CD14-positive monocyte (primary cell): ENCODE results near the gene DAZAP1. TPM values are rescaled to one million over a fixed set of nuclear protein-coding genes. Genes with fewer than 3 reads are reported as not detected.

Experiments used
- DNase-seq, 3 donors: peaks; one replicate each; pipeline ENCODE4 v3.0.0-alpha.2; 2011 to 2022
- H2AFZ ChIP-seq: 2 replicates; pipeline ENCODE4 v1.6.0; 2012; ENCODE audit warnings: mild to moderate bottlenecking, low read depth, low read length, inconsistent platforms; ENCODE audit not compliant: insufficient read depth, poor library complexity, severe bottlenecking
- H3K27ac ChIP-seq, 2 donors: 1 replicate in 1 of 2; 2 replicates in 1 of 2; pipeline ENCODE4 v1.5.1; 2012 to 2013; ENCODE audit warnings: low read length in 2 of 2, control low read depth in 1 of 2, inconsistent platforms in 1 of 2, low read depth in 1 of 2, mild to moderate bottlenecking in 1 of 2
- H3K27me3 ChIP-seq, 2 donors: one replicate each; pipeline versions ENCODE4 v1.6.0 to v1.6.1; 2011 to 2013; ENCODE audit warnings: low read length in 2 of 2; ENCODE audit not compliant: control insufficient read depth in 2 of 2, insufficient read depth in 2 of 2
- H3K36me3 ChIP-seq, 2 donors: replicated peaks in 1 of 2; 1 replicate in 1 of 2; 2 replicates in 1 of 2; pipeline versions ENCODE4 v1.5.1 to v1.6.1; 2012 to 2013; ENCODE audit warnings: low read length in 2 of 2, control low read depth in 1 of 2, inconsistent platforms in 1 of 2, mild to moderate bottlenecking in 1 of 2; ENCODE audit not compliant: insufficient read depth in 2 of 2, control insufficient read depth in 1 of 2
- H3K4me1 ChIP-seq, 2 donors: 1 replicate in 1 of 2; 2 replicates in 1 of 2; pipeline versions ENCODE4 v1.5.1 to v1.6.1; 2012 to 2013; ENCODE audit warnings: low read length in 2 of 2, control low read depth in 1 of 2, inconsistent platforms in 1 of 2, mild to moderate bottlenecking in 1 of 2, moderate library complexity in 1 of 2; ENCODE audit not compliant: insufficient read depth in 2 of 2, control insufficient read depth in 1 of 2
- H3K4me2 ChIP-seq: replicated peaks from 2 replicates; pipeline ENCODE3; 2012; ENCODE audit warnings: low read length, moderate library complexity, mild to moderate bottlenecking; ENCODE audit not compliant: poor library complexity, severe bottlenecking; ENCODE audit errors: extremely low read depth
- H3K4me3 ChIP-seq, 3 experiments: fragments of 200-600 bp in 1 of 3; sonication (generic) in 1 of 3; replicated peaks in 1 of 3; 1 replicate in 2 of 3; 2 replicates in 1 of 3; pipeline ENCODE4 v1.5.1; 2011 to 2013; ENCODE audit warnings: low read length in 3 of 3, mild to moderate bottlenecking in 3 of 3, control low read depth in 2 of 3, low read depth in 2 of 3, inconsistent platforms in 1 of 3, moderate library complexity in 1 of 3
- H3K79me2 ChIP-seq: 2 replicates; pipeline ENCODE4 v1.6.0; 2012; ENCODE audit warnings: mild to moderate bottlenecking, control low read depth, inconsistent platforms, low read length, moderate library complexity; ENCODE audit not compliant: insufficient read depth
- H3K9ac ChIP-seq: 2 replicates; pipeline ENCODE4 v1.6.0; 2017; ENCODE audit warnings: low read length, mild to moderate bottlenecking; ENCODE audit not compliant: insufficient read depth, poor library complexity, severe bottlenecking
- H3K9me3 ChIP-seq, 2 donors: replicated peaks in 1 of 2; 1 replicate in 1 of 2; 2 replicates in 1 of 2; pipeline versions ENCODE4 v1.5.1 to v1.6.1; 2012 to 2013; ENCODE audit warnings: low read length in 2 of 2, control low read depth in 1 of 2; ENCODE audit not compliant: control insufficient read depth in 1 of 2, insufficient read depth in 1 of 2
- H4K20me1 ChIP-seq: 2 replicates; pipeline ENCODE4 v1.6.0; 2012; ENCODE audit warnings: mild to moderate bottlenecking, low read length, control low read depth, moderate library complexity; ENCODE audit not compliant: insufficient read depth
- H3K27ac Mint-ChIP-seq, 7 donors: one replicate each; pipeline ENCODE4 v1.8.0; 2020; ENCODE audit warnings: mild to moderate bottlenecking in 7 of 7, mixed read lengths in 7 of 7, moderate library complexity in 6 of 7, inconsistent platforms in 2 of 7
- H3K27me3 Mint-ChIP-seq, 3 donors: one replicate each; pipeline ENCODE4 v1.8.0; 2021 to 2022; ENCODE audit warnings: low read depth in 3 of 3, mild to moderate bottlenecking in 3 of 3, mixed read lengths in 3 of 3, moderate library complexity in 3 of 3, inconsistent platforms in 1 of 3
- H3K36me3 Mint-ChIP-seq, 2 donors: one replicate each; pipeline ENCODE4 v1.8.0; 2020; ENCODE audit warnings: mixed read lengths in 2 of 2, inconsistent platforms in 1 of 2, mild to moderate bottlenecking in 1 of 2
- H3K4me1 Mint-ChIP-seq: one replicate; pipeline ENCODE4 v1.8.0; 2020; ENCODE audit warnings: mild to moderate bottlenecking, mixed read lengths
- H3K4me3 Mint-ChIP-seq, 2 donors: one replicate each; pipeline ENCODE4 v1.8.0; 2020; ENCODE audit warnings: mild to moderate bottlenecking in 2 of 2, mixed read lengths in 2 of 2, moderate library complexity in 1 of 2
- H3K9me3 Mint-ChIP-seq, 7 donors: one replicate each; pipeline ENCODE4 v1.8.0; 2020 to 2022; ENCODE audit warnings: mixed read lengths in 7 of 7, mild to moderate bottlenecking in 6 of 7, moderate library complexity in 6 of 7, inconsistent platforms in 2 of 7
- WGBS: methylation state at CpG from one replicate; pipeline ENCODE4 v1.1.5; 2013; ENCODE audit warnings: missing lambda C conversion rate; ENCODE audit not compliant: insufficient coverage; 5-methylcytosine and 5-hydroxymethylcytosine counted together
- intact Hi-C, 2 donors: fragments of 100-400 bp; cut with micrococcal nuclease; formaldehyde crosslinking; loops; one replicate each; pipeline versions ENCODE4 v1.15.0 to v1.15.1; 2023
- polyA plus RNA-seq, 3 donors: library from polyadenylated mRNA; depleted of rRNA in 1 of 3; unstranded in 2 of 3; stranded (reverse) in 1 of 3; fragments of 300-500 nt in 2 of 3; fragments of >200 nt in 1 of 3; fragmentation: Illumina TruSeq in 2 of 3; gene quantifications; 1 replicate in 2 of 3; 2 replicates in 1 of 3; pipeline ENCODE4 v1.2.3, GENCODE V29; 2012 to 2021
- TF ChIP-seq, protein P1 (sequence below): fragments of 200-600 bp; IDR thresholded peaks from one replicate; pipeline ENCODE4 v1.8.0; 2022; ENCODE audit warnings: antibody characterized with exemption, mild to moderate bottlenecking

DAZAP1 gene
- polyA plus RNA-seq, 3 donors, result 3.3 to 57.1 (median 4.2) TPM

GRCh38 chr19:1360818-1361461, 46.4 kb upstream of the DAZAP1 start:
- intact Hi-C loops, result no loop called here
- Mint-ChIP-seq H3K4me3 (no peak overlapping the region), H3K36me3 (peaks cover 60 to 71% of the 10 kb centered on the region in 2 donors), H3K27ac (peak overlapping the region in 1 of 7 donors; percentile 64), H3K9me3 (peaks cover 0 to 3% (median 0%) of the 10 kb centered on the region in 7 donors), H3K27me3 (peaks cover under 1 to 7% (median 5%) of the 10 kb centered on the region in 3 donors), H3K4me1 (peaks cover 25% of the 10 kb centered on the region)
- 69% methylated on average over 17 of the region's 31 CpGs for WGBS
- no peaks in the 10 kb centered on the region for H4K20me1 ChIP-seq
- no peak overlapping the region for H3K27ac ChIP-seq
- no peak overlapping the region for H3K9ac ChIP-seq
- peaks cover 0 to under 1% of the 10 kb centered on the region in 2 donors for H3K27me3 ChIP-seq
- peaks cover 18 to 28% of the 10 kb centered on the region in 2 donors for H3K4me1 ChIP-seq
- peaks cover 16 to 48% of the 10 kb centered on the region in 2 donors for H3K36me3 ChIP-seq
- no peaks in the 10 kb centered on the region for H3K79me2 ChIP-seq
- H3K4me2 ChIP-seq, result no peak overlapping the region
- H3K4me3 ChIP-seq, result no peak overlapping the region
- H2AFZ ChIP-seq, result no peak overlapping the region
- TF ChIP-seq, protein P1, sequence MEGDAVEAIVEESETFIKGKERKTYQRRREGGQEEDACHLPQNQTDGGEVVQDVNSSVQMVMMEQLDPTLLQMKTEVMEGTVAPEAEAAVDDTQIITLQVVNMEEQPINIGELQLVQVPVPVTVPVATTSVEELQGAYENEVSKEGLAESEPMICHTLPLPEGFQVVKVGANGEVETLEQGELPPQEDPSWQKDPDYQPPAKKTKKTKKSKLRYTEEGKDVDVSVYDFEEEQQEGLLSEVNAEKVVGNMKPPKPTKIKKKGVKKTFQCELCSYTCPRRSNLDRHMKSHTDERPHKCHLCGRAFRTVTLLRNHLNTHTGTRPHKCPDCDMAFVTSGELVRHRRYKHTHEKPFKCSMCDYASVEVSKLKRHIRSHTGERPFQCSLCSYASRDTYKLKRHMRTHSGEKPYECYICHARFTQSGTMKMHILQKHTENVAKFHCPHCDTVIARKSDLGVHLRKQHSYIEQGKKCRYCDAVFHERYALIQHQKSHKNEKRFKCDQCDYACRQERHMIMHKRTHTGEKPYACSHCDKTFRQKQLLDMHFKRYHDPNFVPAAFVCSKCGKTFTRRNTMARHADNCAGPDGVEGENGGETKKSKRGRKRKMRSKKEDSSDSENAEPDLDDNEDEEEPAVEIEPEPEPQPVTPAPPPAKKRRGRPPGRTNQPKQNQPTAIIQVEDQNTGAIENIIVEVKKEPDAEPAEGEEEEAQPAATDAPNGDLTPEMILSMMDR, result no peak
- H3K9me3 ChIP-seq, result no peaks in the 10 kb centered on the region
- no peak for DNase-seq

DNA sequence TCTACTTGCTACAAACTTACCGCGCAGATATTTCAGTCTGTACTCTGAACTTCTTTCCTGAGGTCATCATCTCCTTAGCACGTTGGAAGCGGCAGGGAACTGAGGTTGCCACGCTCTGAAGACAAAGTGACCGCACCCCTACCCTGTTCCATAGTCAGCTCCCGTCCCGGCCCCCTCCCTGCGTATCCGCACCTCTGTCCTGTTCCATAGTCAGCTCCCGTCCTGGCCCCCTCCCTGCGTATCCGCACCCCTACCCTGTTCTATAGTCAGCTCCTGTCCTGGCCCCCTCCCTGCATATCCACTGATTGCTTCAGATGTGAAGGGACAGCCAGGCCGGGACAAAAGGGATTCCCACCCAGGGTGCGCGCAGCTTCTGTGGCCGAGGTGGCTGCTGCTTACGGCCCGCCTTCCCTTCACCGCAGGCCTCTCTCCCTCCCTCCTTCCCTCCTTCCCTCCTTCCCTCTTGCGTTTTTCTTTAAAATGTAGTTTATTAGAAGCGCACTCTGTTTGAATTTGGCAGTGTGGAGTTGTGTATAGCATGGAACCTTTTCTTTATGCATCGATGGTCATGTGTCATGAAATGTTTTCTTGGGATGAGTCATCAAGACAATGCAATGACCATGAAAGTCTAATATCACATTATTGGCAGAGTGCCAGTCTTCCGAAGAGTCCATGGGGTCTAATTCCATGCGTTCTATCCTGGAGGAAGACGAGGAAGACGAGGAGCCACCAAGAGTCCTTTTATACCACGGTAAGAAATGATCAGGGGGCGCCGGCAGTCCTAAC, 45.6 kb upstream of the DAZAP1 start:
- Histone ChIP-seq H3K4me3 (no peak overlapping the region), H3K27ac (no peak overlapping the region), H2AFZ (no peak overlapping the region), H3K9ac (no peak overlapping the region), H3K4me2 (no peak overlapping the region), H3K79me2 (no peaks in the 10 kb centered on the region), H3K36me3 (peaks cover 16 to 48% of the 10 kb centered on the region in 2 donors), H3K9me3 (no peaks in the 10 kb centered on the region), H4K20me1 (no peaks in the 10 kb centered on the region), H3K4me1 (peaks cover 19 to 28% of the 10 kb centered on the region in 2 donors), H3K27me3 (no peaks in the 10 kb centered on the region)
- WGBS, result 90% methylated on average over 21 of the region's 30 CpGs
- H3K36me3 Mint-ChIP-seq, result peaks cover 63 to 79% of the 10 kb centered on the region in 2 donors
- no peak for DNase-seq
- H3K9me3 Mint-ChIP-seq, result no peaks in the 10 kb centered on the region
- TF ChIP-seq, protein P1, result no peak
- peaks cover 0 to 5% (median 5%) of the 10 kb centered on the region in 3 donors for H3K27me3 Mint-ChIP-seq
- intact Hi-C loops, result no loop called here
- peaks cover 24% of the 10 kb centered on the region for H3K4me1 Mint-ChIP-seq
- no peak overlapping the region for H3K4me3 Mint-ChIP-seq
- peak overlapping the region in 1 of 7 donors; percentile 35 for H3K27ac Mint-ChIP-seq
